ENCODE measurements around the gene UGT1A4.

UGT1A4 gene

GRCh38 chr2:233822101-233822771, 103.7 kb downstream of the UGT1A4 start:
- TF ChIP-seq FOXP2 (optimal IDR thresholded peaks at IDR 0.05; ENCODE audit: borderline replicate concordance, extremely low read depth, extremely low read length, insufficient read depth) (no peak), SIN3A (IDR thresholded peaks at IDR 0.05; ENCODE audit: borderline replicate concordance, insufficient read depth, low read length) (no peak), POLR2AphosphoS5 (IDR thresholded peaks at IDR 0.05; ENCODE audit: low read depth, low read length) (no peak), TAF1 (IDR thresholded peaks at IDR 0.05; ENCODE audit: borderline replicate concordance, insufficient read depth, low read length) (no peak)
- TF ChIP-seq, protein P1, sequence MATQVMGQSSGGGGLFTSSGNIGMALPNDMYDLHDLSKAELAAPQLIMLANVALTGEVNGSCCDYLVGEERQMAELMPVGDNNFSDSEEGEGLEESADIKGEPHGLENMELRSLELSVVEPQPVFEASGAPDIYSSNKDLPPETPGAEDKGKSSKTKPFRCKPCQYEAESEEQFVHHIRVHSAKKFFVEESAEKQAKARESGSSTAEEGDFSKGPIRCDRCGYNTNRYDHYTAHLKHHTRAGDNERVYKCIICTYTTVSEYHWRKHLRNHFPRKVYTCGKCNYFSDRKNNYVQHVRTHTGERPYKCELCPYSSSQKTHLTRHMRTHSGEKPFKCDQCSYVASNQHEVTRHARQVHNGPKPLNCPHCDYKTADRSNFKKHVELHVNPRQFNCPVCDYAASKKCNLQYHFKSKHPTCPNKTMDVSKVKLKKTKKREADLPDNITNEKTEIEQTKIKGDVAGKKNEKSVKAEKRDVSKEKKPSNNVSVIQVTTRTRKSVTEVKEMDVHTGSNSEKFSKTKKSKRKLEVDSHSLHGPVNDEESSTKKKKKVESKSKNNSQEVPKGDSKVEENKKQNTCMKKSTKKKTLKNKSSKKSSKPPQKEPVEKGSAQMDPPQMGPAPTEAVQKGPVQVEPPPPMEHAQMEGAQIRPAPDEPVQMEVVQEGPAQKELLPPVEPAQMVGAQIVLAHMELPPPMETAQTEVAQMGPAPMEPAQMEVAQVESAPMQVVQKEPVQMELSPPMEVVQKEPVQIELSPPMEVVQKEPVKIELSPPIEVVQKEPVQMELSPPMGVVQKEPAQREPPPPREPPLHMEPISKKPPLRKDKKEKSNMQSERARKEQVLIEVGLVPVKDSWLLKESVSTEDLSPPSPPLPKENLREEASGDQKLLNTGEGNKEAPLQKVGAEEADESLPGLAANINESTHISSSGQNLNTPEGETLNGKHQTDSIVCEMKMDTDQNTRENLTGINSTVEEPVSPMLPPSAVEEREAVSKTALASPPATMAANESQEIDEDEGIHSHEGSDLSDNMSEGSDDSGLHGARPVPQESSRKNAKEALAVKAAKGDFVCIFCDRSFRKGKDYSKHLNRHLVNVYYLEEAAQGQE (IDR thresholded peaks at IDR 0.05; ENCODE audit: insufficient read depth in 1 of 2, low read depth in 2 of 2, low read length in 2 of 2) = no peak

Measured in PFSK-1 (cell line).